HEK293T (cell line): ENCODE data around the gene ACY1.

ENCODE experiments used
- ARNT ChIP-seq: fragments of 450-650 bp; IDR thresholded peaks from 2 replicates; pipeline ENCODE4 v1.6.1; 2017; ENCODE audit warnings: mild to moderate bottlenecking
- BHLHE40 ChIP-seq: fragments of 450-650 bp; IDR thresholded peaks from 2 replicates; pipeline ENCODE4 v1.6.1; 2016; ENCODE audit warnings: mild to moderate bottlenecking, moderate library complexity, borderline replicate concordance
- ELF4 ChIP-seq: fragments of 450-650 bp; IDR thresholded peaks from 2 replicates; pipeline ENCODE4 v1.6.1; 2017; ENCODE audit warnings: antibody characterized with exemption
- FOXK2 ChIP-seq: fragments of 450-650 bp; IDR thresholded peaks from 2 replicates; pipeline ENCODE4 v1.6.1; 2016; ENCODE audit warnings: mild to moderate bottlenecking
- FOXM1 ChIP-seq: fragments of 450-650 bp; IDR thresholded peaks from 2 replicates; pipeline ENCODE4 v1.6.1; 2017; ENCODE audit warnings: mild to moderate bottlenecking, borderline replicate concordance
- HDGF ChIP-seq: fragments of 450-650 bp; IDR thresholded peaks from 2 replicates; pipeline ENCODE4 v1.6.1; 2017; ENCODE audit warnings: antibody characterized with exemption, borderline replicate concordance
- L3MBTL2 ChIP-seq: fragments of 450-650 bp; conservative IDR thresholded peaks from 2 replicates; pipeline ENCODE4 v1.6.1; 2016; ENCODE audit warnings: mild to moderate bottlenecking
- LEF1 ChIP-seq: fragments of 450-650 bp; IDR thresholded peaks from 2 replicates; pipeline ENCODE4 v1.6.1; 2017; ENCODE audit warnings: mild to moderate bottlenecking, borderline replicate concordance
- NFRKB ChIP-seq: fragments of 450-650 bp; IDR thresholded peaks from 2 replicates; pipeline ENCODE4 v1.6.1; 2016; ENCODE audit warnings: mild to moderate bottlenecking, moderate library complexity
- SP1 ChIP-seq: fragments of 450-650 bp; IDR thresholded peaks from 2 replicates; pipeline ENCODE4 v1.6.1; 2017
- SUZ12 ChIP-seq: fragments of 450-650 bp; IDR thresholded peaks from 2 replicates; pipeline ENCODE4 v1.6.1; 2016; ENCODE audit warnings: mild to moderate bottlenecking
- TARDBP ChIP-seq: fragments of 450-650 bp; IDR thresholded peaks from 2 replicates; pipeline ENCODE4 v1.6.1; 2016
- ZNF384 ChIP-seq: fragments of 450-650 bp; IDR thresholded peaks from 2 replicates; pipeline ENCODE4 v1.6.1; 2016
- TF ChIP-seq, protein P1 (sequence below): fragments of 450-650 bp; IDR thresholded peaks from 2 replicates; pipeline ENCODE4 v1.6.1; 2016

DNA sequence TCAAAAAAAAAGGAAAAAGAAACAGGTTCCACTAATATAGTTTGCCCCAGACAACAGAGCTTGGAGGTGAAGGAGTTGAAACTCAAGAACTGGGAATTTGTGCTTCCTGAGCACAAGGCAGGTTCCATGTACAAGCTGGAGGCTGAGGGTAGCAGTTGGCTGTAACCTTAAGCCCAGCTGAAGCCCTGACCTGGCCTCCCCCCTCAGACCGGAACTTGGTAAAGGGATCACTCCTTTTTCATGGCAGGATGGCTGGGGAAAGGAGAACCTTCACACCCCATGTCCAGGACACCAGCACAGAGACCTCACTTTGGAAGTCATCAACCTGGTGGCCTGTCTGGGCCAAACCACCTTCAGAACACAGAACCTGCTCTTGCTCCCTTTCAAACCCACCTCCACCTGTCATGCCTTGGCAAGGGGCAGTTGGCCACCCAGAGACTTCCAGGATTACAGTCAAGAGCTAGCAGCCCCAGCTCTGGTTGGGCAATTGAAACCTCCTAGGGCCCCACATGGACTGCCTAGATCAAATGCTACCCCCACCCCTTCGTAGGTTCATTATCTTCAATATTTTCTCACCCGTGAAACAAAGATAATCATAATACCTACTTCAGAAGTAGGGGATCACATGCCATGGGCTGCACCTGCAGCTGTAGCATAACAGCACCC is 8.8 kb downstream of the ACY1 start:
- TF ChIP-seq, protein P1, sequence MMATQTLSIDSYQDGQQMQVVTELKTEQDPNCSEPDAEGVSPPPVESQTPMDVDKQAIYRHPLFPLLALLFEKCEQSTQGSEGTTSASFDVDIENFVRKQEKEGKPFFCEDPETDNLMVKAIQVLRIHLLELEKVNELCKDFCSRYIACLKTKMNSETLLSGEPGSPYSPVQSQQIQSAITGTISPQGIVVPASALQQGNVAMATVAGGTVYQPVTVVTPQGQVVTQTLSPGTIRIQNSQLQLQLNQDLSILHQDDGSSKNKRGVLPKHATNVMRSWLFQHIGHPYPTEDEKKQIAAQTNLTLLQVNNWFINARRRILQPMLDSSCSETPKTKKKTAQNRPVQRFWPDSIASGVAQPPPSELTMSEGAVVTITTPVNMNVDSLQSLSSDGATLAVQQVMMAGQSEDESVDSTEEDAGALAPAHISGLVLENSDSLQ = no peak
- TF ChIP-seq FOXM1 (no peak), TARDBP (no peak), BHLHE40 (no peak; the same call in 1 of the 2 replicates), SUZ12 (no peak), HDGF (no peak), NFRKB (no peak), ZNF384 (no peak), L3MBTL2 (no peak), LEF1 (no peak), FOXK2 (no peak), ELF4 (no peak; the same call in 1 of the 2 replicates), ARNT (no peak), SP1 (no peak)
